GM18870 (cell line): ENCODE measurements around the gene PSMB11.

Experiments
- ATAC-seq: cut with Tn5 transposase; IDR thresholded peaks from one replicate; pipeline ENCODE4 v1.9.1; 2021; ENCODE audit warnings: moderate library complexity; ENCODE audit not compliant: unreplicated experiment

Gene PSMB11

DNA sequence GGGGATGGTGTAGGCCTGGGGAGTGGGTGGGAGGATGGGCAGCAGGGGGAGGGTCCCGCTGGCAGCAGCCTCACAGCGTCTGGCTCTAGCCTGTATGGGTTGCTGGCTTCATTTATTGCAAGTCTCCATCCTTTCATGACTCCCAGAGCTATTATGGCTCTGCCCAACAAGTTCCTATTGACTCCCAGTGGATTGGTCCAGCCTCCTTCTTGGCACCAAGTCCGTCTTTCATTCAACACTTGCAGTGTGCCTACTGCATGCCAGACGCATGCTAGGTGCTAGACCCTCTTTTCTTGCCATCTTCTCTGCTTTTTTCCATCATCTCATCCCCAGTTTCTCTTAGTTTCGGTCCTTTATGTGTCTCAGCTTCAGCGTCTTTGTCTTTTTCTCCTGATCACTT, 1.1 kb downstream of the PSMB11 start:
- no peak for ATAC-seq

DNA sequence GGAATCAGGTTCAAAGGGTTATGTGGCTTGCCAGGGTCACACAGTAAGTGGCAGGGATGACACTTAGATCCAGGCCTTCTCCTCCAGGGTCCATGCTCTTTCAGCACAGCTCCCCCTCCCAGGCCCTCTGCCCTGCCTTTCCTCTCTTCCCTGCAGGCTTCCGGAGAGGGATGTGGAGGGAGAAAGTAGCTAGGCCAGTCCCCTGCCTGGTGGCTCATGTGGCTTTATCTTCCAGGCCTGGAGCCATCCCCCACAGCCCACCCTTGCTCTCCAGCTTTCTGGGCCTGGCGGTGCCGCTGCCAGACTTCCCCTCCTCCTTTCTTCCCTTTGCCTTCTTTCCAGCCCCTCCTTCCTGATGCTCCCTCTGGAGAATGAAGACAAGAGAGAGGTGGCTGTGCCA, 1.7 kb downstream of the PSMB11 start:
- no peak for ATAC-seq

DNA sequence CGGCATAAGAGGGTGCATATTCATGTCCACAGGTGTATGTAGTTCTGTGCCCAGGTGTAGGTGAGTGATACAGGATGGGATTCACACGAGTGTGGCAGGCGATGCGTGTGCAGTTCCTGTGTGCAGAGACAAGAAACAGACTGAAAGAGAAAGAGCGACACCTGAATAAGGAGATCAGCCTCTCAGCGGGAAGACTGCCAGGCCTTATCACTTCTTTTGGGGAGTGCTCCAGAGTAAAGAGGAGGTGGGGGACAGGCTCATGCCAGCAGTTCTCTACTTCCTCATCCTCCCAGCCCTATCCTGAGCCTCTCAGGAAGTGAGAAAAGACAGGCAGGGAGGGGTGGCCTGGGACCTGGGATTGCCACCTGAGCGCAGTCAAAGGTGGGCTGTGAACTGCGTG, 2.8 kb downstream of the PSMB11 start:
- no peak for ATAC-seq

DNA sequence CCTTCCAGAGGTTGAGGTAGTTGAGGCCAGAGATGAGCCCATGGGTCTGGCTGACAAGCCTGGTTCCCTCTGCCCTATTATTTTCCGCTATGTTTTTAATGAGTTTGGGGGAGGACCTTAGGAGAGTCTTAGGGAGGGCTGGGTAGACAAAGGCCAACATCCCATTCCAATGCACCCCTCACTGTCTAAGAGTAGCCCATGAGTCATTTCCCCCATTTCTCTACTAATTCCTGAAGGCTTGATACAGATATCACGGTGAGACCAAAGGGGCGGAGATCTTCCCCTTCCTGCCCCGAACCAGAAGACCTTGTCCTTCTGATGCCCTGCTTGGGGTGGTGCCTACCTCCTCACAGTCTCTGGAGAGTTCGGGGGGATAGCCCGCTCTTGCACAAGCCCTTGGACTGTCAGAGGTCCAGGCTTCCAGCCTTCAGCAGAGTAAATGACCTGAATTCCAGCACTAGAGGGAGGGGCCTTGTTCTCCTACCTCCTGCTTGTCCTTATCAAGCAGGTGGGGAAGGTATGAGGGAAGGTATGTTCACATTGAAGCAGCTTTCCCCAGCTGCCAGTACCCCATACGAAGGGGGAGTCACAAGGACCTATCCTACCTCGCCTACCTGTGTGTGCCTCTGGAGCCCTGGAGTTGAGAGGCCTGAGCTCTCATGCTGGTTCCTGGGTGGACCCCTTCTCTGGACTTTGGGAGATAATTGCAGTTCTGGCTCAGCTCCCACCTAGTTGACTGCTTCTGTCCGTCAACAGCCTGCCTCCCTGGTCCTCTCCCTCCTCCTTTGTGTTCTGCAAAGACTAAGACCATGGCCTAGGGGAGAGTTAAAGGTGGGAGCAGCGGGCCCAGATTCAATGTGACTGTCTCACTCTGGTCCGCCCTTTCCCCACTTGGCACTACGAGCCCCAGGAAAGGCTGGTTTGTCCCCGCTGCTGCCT, 3.7 kb downstream of the PSMB11 start:
- ATAC-seq = no peak

DNA sequence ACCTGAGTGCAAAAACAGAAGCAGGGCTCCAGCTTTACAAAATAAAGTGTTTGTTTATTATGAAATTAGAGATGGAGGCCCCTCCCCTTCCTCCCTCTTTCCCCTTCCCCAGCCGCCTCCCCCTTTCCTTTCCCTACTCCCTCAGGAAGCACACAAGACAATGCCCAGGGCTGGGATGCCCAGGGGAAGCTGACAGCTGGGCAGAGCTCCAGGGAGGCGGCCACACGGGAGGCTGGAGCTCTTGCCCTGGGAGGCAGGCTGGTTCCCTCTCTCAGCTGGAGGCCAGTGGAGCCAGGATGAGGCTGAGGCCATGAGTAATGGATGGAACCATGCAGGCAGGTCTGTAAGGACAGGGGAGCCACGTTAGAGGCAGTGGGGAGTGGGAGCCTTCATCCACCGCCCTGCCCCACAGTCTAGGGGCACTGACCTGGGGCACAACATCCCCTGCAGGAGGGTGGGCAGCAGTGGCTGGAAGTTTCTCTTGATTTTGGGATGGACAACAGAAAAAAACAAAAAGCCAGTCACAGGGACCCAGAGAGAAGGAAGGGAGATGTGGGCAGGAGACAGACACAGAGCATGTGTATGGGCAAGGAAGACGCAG, 5.1 kb downstream of the PSMB11 start:
- no peak for ATAC-seq

DNA sequence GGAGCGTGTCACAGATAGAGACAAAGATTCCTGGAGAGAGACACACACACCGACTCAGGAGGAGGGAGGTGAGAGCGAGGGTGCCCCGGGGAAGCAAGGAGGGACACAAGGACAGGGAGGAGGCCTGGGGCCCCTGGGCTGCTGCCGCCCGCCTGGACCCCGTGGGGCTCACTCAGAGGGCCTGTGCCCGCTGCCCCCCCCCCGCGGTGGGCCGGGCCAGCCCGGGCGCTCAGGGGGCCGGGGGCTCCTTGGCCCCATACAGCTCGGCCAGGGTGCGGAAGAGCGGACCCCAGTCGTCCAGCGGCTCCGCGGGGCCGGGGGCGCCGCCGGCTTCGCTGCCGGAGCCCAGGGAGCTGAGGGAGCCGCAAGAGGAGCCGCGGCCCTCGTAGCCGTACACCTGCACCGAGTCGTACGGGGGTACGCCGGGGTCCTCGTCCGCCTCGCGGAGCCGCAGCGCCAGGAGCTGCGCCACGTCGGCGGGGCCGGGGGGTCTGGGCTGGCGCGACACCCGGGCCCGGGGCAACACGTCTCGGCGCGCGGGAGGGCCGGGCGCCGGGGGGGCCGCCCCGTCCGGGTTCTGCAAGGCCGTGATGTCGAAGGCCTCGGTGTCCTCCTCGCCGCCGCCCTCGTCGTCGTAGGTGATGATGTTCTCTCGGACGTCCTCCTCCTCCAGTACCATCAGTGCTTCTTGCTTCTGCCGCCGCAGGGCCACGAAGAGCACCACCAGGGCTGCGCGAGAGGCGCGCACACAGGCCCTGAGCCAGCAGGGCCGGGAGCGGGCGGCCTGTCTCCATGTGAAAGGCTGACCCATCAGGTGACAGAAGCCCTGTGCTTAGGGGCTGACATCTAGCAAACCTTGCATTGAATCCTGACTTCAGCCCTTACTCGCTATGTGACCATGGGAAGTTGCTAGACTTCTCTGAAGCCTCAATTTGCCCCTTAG, 6.0 kb downstream of the PSMB11 start:
- no peak for ATAC-seq

DNA sequence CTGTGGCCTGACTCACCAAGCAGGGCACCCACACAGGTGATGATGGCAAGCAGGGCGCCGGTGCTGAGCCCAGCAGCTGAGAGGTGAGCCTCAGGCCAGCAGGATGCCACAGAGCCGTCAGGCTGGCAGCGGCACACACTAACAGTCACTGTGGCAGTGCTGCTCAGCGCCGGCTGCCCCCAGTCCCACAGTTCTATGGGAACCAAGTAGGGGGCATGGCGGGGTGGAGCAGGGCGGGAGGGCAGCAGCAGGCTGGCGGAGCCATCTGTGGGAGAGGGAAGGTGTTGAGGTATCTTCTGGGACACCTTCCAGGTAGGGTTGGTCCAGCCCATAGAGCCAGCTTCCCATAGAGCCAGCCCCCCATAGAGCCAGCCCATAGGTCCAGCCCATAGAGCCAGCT, 7.0 kb downstream of the PSMB11 start:
- ATAC-seq = no peak

DNA sequence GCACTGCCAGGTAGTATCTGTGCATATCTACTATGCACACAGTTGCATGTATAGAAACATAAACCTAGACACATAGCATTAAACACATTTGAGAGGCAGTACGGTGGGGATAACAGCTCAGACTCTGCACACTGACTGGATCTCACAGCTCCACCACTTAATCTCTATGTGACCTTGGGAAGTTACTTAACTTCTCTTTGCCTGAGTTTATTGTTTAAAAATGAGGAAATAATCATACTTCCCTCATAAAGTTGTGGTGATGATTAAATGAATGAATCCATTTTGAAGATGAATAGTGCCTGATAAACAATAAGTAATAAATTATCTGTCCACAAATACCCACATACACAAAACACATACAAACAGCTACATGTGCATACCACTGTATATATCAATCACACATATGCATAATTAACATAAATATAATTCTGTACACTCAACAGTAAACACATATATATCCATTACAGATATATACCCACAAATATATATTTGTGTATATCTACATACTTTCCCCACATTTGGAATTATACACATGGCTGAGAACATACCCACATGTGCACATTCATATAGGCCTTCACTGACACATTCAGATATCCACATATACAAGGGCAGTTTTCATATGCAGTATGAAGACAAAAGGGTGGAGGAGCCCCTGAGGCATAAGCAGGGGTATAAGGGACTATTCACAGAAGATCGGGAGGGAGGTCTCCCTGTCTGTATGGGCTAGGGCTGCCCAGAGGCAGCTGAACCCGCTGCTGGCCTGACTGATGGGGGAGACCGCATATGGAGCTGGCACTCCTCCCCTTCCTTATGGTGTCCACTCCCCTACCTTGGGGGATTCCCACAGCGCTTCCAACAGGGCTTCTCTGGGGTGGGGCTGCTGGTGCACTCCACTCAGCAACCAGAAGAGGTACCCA, 9.4 kb downstream of the PSMB11 start:
- no peak for ATAC-seq

DNA sequence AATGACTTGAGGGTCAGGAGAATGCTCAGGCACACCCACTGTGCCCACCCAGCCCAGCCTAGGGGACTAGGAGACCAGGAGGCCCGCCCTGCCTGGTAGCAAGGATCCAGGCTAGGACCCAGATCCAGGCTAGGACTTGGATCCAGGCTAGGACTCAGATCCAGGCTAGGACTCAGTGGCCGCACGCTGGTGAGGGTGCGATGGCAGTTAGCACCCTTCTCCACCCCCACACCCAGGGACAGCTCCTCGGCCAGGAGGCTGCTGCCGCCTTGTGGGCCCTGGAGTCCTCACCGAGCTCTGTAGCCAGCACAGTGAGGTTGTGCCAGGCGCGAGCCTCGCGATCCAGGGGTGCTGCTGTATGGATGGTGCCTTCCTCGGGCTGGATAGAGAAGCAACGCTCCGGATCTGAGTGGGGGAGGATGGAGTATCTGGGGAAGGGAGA, 10.2 kb downstream of the PSMB11 start:
- no peak for ATAC-seq

DNA sequence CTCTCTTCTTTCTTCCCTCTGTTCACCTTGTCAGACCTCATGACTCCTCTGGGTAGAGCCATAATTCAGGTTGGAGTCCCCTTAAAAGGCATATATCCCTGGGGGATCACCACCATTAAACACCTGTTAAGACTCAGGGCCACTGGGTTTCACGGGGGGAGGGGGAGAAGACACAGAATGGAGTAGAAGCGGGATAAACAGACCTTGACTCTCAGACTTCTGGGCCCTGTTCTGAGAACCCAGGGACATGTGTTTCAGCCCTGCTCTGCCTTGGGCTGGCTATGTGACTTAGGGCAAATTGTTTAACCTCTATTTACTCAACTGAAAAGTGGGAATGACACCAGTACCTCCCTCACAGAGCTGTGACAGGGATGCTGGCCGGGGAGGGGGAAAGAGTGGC, 10.7 kb downstream of the PSMB11 start:
- no peak for ATAC-seq

DNA sequence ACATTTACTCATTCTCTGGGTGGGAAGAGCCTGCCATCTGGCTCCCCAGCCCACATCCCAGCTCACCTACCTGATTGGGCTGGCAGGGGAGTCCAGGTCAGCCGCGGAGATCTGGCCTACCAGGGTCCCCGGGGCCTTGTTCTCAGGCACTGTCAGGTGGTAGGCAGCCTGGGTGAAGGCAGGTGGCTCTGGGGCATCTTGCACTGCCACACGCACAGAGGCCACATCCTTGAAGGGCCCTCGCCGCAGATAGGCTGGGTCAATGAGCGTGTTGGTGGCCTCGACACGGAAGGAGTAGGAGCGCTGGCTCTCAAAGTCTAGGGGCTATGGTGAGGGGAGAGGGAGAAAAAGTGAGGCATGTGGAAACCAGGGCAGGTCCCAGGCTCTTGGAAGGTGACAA, 11.4 kb downstream of the PSMB11 start:
- ATAC-seq = no peak

DNA sequence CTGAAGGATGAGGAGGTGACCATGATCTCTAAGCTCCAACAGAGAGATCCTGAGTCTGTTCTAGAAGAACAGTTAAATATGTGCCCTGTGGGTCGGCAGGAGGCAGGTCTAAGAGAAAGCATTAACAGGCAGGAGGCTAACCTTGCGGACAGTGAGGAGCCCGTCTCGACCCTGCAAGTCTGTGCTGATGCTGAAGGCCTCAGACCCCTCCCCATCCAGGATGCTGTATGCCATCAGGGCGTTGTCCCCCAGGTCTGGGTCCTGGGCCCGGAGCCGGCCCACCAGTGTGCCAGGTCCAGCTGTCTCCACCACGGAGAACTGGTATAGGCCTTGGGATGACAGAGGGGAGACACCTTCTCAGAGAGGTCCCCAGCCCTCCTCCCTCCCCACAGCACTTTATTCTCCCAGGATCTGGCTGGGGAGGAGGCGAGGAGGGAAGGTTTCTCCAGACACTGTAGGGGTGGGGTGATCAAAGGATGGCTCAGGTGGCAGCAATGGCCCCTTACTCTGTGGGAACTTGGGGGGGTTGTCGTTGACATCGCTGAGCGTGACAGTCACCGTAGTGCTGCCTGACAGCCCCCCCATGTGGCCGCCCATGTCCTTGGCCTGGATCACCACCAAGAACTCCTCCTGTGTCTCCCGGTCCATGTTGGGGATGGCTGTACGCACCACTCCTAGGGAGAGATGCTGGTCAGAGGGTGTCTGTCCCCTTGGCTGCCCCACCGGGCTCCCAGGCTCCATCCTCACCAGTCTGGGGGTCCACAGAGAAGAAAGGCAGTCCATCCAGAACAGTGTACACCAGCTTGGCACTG, 12.2 kb downstream of the PSMB11 start:
- no peak for ATAC-seq

DNA sequence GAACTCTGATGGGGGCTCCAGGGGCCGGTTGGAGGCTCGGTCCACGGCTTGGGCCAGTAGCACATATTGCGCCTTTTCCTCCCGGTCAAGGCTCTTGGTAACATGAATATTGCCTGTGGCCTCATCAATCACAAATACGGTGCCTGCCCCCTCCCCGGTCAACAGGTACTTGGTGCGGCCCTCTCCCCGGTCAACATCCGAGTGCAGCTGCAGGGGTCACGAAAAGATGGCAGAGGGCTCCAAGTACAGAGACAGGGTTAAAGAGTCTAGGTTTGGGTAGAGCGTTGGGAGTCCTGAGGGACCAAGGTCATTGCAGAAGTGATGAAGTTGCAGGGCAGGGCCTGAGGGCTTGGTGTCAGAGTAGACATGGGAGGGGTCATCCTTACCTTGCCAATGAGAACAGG, 13.1 kb downstream of the PSMB11 start:
- ATAC-seq = no peak

DNA sequence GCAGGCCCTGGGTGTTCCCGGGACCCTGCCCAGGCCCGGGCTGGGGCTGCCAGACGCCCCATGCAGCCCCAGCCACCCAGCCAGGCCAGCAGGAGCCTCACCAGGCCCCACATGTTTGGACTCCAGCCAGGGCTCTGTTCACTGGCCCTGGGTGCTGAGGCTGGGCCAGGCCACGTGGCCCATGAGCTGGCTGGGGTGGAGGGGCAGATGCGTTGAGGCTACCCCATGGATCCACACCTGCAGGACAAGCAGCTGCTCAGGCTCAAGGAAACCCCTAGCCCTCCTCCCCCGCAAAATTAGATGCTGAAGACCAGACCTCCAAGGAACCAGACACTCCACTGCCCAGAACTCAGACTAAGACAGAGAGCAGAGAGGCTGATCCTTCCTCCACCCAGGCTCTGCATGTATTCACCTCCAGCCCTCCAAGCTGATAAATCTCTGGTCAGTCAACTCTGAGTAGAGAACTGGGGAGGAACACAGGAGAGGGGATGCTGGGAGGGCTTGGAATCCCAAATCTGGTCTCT, 13.7 kb downstream of the PSMB11 start:
- no peak for ATAC-seq

DNA sequence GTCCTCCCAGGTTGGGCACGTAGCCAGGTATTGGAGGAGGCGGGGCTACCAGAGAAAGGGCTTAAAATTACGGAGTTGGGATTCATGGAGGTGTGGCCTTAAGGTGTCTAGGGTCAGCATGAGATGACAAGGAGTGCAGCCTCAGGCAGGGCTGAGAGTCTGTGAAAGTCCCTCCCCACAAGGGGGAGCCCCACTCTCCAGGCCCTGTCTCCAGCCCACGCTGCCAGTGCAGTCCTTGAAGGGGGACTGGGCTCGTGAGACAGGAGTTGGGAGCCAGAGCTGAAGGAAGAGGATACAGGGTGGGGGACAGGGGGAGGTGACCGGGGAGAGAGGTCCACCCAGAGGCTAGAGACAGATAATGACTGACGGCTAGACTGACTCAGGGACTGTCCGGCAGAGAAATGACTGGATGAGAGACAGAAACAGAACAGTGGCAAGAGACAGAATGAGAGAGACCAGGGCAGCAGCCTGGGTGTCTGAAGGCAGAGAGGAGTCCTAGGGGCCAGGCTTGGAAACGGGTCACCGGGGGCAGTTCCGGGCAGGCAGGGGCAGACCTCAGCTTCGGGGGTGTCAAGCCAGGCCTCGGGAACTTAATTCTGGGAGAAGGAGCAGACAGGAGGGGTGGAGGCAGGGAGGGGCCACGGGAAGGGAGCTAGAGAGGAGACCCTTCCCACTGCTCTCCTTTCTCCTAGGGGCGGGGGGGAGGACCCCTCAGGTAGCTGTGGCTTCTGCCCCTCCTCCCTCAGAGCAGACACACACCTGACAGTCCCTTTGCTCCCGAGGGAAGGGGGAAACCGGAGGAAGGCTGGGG, 14.3 kb downstream of the PSMB11 start:
- no peak for ATAC-seq

DNA sequence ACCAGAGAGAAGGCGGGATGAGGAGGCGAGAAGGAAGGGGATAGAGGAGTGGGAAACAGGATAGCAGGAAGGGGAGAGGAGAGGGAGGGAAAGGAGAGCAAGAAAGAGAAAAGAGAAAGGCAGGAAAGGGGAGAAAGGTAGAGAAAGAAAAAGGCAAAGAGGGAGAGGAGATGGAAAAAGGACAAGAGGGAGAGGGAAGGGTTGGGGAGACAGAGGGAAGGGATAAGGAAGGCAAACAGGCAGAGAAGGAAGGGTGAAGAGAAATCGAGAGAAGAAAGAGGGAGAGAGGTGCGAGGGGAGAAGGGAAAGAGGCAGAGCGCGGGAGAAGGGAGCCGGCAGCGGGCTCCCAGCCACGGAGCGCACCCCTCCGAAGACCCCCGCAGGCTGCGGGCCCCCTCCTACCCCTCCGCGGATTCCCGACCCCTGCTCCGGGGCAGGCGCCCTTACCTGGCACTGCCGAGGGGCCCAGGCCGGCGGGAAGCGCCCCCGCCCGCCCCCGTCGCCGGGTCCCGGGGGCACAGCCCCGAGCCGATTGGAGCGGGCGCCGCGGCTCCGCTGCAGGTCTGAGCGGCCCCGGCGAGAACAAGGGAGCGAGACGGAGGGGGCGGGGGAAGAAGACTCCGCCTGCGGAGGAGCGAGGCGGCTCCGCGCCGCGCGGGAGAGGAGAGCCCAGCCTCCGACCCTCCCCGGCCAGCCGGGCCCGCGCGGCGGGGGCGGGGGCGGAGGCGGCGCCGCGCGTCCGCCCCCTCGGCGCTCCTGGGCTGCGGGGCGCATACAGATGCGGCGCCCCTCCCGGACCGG, 15.1 kb downstream of the PSMB11 start, which contains the start of gene CDH24:
CDH24 (minus strand) TSS at position 565 of the 801 bp plus-strand sequence. CDS start 1,787 bp downstream, outside the sequence.
- ATAC-seq = no peak
